ENCODE results near the gene SNX6.

SNX6 gene

DNA sequence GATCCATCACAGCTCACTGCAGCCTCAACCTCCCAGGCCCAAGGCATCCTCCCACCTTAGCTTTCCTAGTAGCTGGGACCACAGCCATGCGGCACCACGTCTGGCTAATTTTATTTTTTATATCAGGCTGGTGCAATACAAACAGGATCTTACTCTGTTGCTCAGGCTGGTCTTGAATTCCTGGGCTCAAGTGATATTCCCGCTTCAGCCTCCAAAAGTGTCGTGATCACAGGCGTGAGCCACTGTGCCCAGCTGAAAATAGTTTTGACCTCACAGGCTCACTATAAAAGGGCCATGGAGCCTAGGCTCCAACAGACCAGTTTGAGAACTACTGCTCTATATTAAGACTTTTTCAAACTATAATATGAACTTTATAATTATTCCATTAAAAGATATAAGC is 37.3 kb downstream of the SNX6 start:
- no peak for TF ChIP-seq CTCF (IDR thresholded peaks at IDR 0.05; ENCODE audit: extremely low read depth, missing control alignments)
- DNase-seq (ENCODE audit: low spot score): no peak

DNA sequence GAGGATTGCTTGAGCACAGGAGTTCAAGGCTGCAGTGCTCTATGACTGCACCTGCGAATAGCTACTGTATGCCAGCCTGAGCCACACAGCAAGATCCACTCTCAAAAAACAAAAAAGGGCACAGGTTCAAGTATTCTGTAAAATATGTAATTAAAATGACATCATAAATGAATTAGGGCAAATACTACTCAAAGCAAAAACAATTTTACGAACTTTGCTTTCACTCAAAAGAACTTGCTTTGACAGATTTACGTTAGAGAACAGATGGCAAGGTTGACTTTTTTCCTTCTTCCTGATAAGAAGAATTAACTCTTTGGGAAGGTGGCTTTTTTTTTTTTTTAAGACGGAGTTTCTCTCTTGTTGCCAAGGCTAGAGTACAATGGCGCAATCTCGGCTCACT is 46.4 kb downstream of the SNX6 start:
- no peak for DNase-seq (ENCODE audit: low spot score)
- no peak for TF ChIP-seq CTCF (IDR thresholded peaks at IDR 0.05; ENCODE audit: extremely low read depth, missing control alignments)

DNA sequence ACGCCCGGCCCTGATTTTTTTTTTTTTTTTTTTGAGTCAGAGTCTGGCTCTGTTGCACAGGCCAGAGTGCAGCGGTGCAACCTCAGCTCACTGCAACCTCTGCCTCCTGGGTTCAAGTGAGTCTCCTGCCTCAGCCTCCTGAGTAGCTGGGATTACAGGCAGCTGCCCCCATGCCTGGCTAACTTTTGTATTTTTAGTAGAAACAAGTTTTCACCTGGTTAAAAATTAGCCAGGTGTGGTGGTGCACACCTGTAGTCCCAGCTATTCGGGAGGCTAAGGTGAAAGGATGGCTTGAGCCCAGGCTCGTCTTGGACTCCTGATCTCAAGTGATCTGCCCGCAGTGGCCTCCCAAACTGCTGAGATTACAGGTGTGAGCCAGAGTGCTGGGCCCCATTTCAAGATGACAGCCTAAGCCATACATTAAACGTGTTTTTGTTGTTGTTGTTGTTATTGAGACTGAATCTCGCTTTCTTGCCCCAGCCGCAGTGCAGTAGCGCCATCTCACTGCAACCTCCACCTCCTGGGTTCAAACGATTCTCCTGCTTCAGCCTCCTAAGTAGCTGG is 47.7 kb downstream of the SNX6 start:
- TF ChIP-seq CTCF (IDR thresholded peaks at IDR 0.05; ENCODE audit: extremely low read depth, missing control alignments): no peak
- no peak for DNase-seq (ENCODE audit: low spot score)

DNA sequence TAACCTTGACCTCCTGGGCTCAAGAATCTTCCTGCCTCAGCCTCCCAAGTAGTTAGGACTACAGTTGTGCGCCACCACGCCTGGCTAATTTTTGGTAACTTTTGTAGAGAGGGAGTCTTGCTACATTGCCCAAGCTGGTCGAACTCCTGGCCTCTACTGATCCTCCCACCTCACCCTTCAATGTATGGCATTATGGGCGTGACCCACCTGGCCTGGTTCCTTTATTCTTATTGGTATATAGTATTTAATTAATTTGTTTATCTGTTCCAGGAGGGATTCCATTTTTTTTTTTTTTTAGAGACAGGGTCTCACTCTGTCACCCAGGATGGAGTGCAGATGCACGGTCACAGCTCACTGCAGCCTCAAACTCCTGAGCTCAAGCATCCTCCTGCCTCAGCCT is 49.6 kb downstream of the SNX6 start:
- DNase-seq (ENCODE audit: low spot score): no peak
- TF ChIP-seq CTCF (IDR thresholded peaks at IDR 0.05; ENCODE audit: extremely low read depth, missing control alignments): no peak

GRCh38 chr14:34571771-34572170 is 58.2 kb downstream of the SNX6 start:
- DNase-seq (ENCODE audit: low spot score): no peak
- TF ChIP-seq CTCF (IDR thresholded peaks at IDR 0.05; ENCODE audit: extremely low read depth, missing control alignments): no peak

DNA sequence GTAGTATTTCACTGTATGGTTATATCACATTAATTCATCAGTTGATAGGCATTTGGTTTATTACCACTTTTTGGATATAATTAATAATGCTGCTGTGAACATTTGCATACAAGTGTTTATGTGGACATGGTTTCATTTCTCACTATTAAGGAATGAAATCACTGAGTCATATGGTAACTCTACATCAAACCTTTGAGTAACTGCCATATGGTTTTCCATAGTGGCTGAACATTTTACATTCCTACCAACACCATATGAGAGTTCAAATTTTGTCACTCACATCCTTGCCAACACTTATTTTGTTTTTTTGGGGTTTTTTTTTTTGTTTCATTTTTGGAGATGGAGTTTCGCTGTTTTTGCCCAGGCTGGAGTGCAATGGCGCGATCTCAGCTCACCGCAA is 60.2 kb downstream of the SNX6 start:
- no peak for TF ChIP-seq CTCF (IDR thresholded peaks at IDR 0.05; ENCODE audit: extremely low read depth, missing control alignments)
- no peak for DNase-seq (ENCODE audit: low spot score)

GRCh38 chr14:34568803-34569202 is 61.1 kb downstream of the SNX6 start:
- no peak for DNase-seq (ENCODE audit: low spot score)
- no peak for TF ChIP-seq CTCF (IDR thresholded peaks at IDR 0.05; ENCODE audit: extremely low read depth, missing control alignments)
